OCI-LY3 (cell line): Measurements from ENCODE around the gene TMEM256.

Source experiments
- H2AFZ ChIP-seq: fragments of 200-600, 300-600 bp; shearing (Covaris generic); 2 replicates; pipeline ENCODE4 v1.6.0; 2014; ENCODE audit warnings: antibody characterized with exemption, low read depth, low read length
- H3K27ac ChIP-seq: fragments of 200-600, 300-600 bp; sonication (generic); 2 replicates; pipeline ENCODE4 v1.5.1; 2014; ENCODE audit warnings: mild to moderate bottlenecking, low read length, moderate library complexity, mixed read lengths
- H3K27me3 ChIP-seq: fragments of 200-600, 300-600 bp; sonication (generic); 2 replicates; pipeline ENCODE4 v1.6.1; 2014; ENCODE audit warnings: low read depth, low read length, mixed read lengths
- H3K36me3 ChIP-seq: fragments of 200-600, 300-600 bp; sonication (generic); replicated peaks from 2 replicates; pipeline ENCODE3; 2014; ENCODE audit warnings: low read depth, low read length, mixed read lengths
- H3K4me1 ChIP-seq: fragments of 300-600, 200-600 bp; sonication (generic); 2 replicates; pipeline ENCODE4 v1.6.1; 2014; ENCODE audit warnings: low read length, mixed read lengths
- H3K4me2 ChIP-seq: fragments of 200-600, 300-600 bp; sonication (generic); 2 replicates; pipeline ENCODE4 v1.6.1; 2014; ENCODE audit warnings: low read length, mixed read lengths
- H3K4me3 ChIP-seq: fragments of 300-600, 200-600 bp; sonication (generic); 2 replicates; pipeline ENCODE4 v1.5.1; 2014; ENCODE audit warnings: antibody characterized with exemption, mild to moderate bottlenecking, low read length, moderate library complexity
- H3K79me2 ChIP-seq: fragments of 300-600, 200-600 bp; shearing (Covaris generic); 2 replicates; pipeline ENCODE4 v1.6.1; 2014; ENCODE audit warnings: mild to moderate bottlenecking, low read length, mixed read lengths
- H3K9ac ChIP-seq: fragments of 300-600, 200-600 bp; shearing (Covaris generic); 2 replicates; pipeline ENCODE4 v1.6.0; 2014; ENCODE audit warnings: mild to moderate bottlenecking, low read length, moderate library complexity
- H3K9me3 ChIP-seq: fragments of 200-600, 300-600 bp; shearing (Covaris generic); 2 replicates; pipeline ENCODE4 v1.6.1; 2014; ENCODE audit warnings: low read length, mixed read lengths; ENCODE audit not compliant: insufficient read depth
- H4K20me1 ChIP-seq: fragments of 200-600, 300-600 bp; sonication (generic); 2 replicates; pipeline ENCODE4 v1.6.1; 2016; ENCODE audit warnings: low read length, mixed read lengths; ENCODE audit not compliant: insufficient read depth
- CTCF ChIP-seq: fragments of 200-600, 300-600 bp; sonication (generic); IDR thresholded peaks from 2 replicates; pipeline ENCODE4 v1.5.1; 2014; ENCODE audit warnings: antibody characterized with exemption, low read length, low read depth
- EZH2phosphoT487 ChIP-seq: fragments of 200-600 bp; shearing (Covaris generic); IDR thresholded peaks from 2 replicates; pipeline ENCODE4 v1.6.1; 2018; ENCODE audit warnings: antibody characterized with exemption, mixed run types, low read depth

TMEM256 gene

DNA sequence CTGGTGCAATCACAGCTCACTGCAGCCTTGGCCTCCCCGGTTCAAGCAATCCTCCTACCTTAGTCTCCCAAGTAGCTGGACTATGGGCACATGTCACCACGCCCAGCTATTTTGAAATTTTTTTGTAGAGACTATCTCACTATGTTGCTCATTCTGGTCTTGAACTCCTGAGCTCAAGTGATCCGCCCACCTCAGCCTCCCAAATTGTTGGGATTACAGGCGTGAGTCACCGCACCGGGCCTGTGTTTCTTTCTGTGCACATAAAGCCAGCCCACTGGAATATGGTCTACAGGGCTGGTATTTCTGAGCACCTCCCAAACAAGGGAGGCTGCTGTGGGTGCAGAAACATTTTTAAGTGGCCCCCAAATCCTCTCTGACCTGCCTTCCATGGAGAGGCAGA, 40.6 kb downstream of the TMEM256 start:
- H4K20me1 ChIP-seq, result no peaks in the 10 kb centered on the region
- H3K4me2 ChIP-seq, result no peak overlapping the region
- H3K9me3 ChIP-seq, result no peaks in the 10 kb centered on the region
- no peaks in the 10 kb centered on the region for H3K4me1 ChIP-seq
- TF ChIP-seq EZH2phosphoT487, result no peak
- no peak for TF ChIP-seq CTCF
- H2AFZ ChIP-seq, result no peak overlapping the region
- H3K4me3 ChIP-seq, result no peak overlapping the region
- no peaks in the 10 kb centered on the region for H3K36me3 ChIP-seq
- no peaks in the 10 kb centered on the region for H3K79me2 ChIP-seq
- no peak overlapping the region for H3K27ac ChIP-seq
- H3K9ac ChIP-seq, result no peak overlapping the region
- no peaks in the 10 kb centered on the region for H3K27me3 ChIP-seq

DNA sequence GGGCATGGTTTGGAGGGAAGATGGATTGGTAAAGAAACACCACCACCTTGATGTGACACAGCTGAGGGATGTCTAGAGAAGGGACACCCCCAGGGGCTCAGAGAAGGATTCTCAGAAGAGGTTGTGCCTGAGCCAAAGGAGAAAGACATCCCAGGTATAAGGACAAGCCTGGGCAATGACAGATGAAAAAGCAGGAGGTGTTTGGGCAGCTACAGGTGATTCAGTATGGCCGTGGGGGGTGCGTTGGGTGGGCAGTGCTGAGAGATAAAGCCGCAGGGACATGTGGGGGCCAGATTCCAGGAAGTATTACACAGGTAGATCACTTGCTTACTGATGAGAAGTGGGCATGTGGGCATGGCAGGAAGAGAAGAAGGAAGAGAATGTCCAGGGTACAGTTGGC, 42.0 kb downstream of the TMEM256 start:
- Histone ChIP-seq H3K4me1 (no peaks in the 10 kb centered on the region), H4K20me1 (no peaks in the 10 kb centered on the region), H3K9me3 (no peaks in the 10 kb centered on the region), H3K36me3 (no peaks in the 10 kb centered on the region), H3K79me2 (no peaks in the 10 kb centered on the region), H3K9ac (no peak overlapping the region), H3K4me2 (no peak overlapping the region), H3K4me3 (no peak overlapping the region), H2AFZ (no peak overlapping the region), H3K27ac (no peak overlapping the region), H3K27me3 (no peaks in the 10 kb centered on the region)
- TF ChIP-seq EZH2phosphoT487 (no peak), CTCF (no peak)

DNA sequence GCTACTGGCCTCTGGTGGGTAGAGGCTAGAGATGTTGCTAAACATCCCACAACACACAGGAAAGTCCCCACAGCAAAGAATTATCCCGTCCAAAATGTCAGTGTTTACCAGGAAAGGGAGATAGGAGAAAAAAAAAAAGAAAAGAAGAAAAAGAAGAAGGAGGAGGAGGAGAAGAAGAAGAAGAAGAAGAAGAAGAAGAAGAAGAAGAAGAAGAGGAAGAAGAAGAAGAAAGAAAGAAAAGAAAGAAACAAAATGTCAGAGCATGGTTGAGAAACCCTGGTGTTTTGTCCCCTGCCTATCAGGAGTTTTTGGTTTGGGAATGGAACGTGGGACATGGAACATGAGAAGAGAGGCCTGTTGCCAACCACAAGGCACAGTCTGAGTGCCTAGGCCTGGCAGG, 46.5 kb downstream of the TMEM256 start:
- no peaks in the 10 kb centered on the region for H3K36me3 ChIP-seq
- H2AFZ ChIP-seq, result no peak overlapping the region
- TF ChIP-seq EZH2phosphoT487 (no peak), CTCF (no peak)
- no peak overlapping the region for H3K9ac ChIP-seq
- H3K9me3 ChIP-seq, result no peaks in the 10 kb centered on the region
- no peaks in the 10 kb centered on the region for H3K27me3 ChIP-seq
- H3K4me3 ChIP-seq, result no peak overlapping the region
- H3K27ac ChIP-seq, result no peak overlapping the region
- H3K4me2 ChIP-seq, result no peak overlapping the region
- H4K20me1 ChIP-seq, result no peaks in the 10 kb centered on the region
- H3K4me1 ChIP-seq, result peaks cover 11% of the 10 kb centered on the region
- no peaks in the 10 kb centered on the region for H3K79me2 ChIP-seq

GRCh38 chr17:7356756-7357155, 47.1 kb downstream of the TMEM256 start:
- no peak overlapping the region for H3K4me2 ChIP-seq
- no peaks in the 10 kb centered on the region for H3K27me3 ChIP-seq
- peaks cover 11% of the 10 kb centered on the region for H3K4me1 ChIP-seq
- no peak overlapping the region for H2AFZ ChIP-seq
- H4K20me1 ChIP-seq, result no peaks in the 10 kb centered on the region
- H3K27ac ChIP-seq, result no peak overlapping the region
- H3K79me2 ChIP-seq, result no peaks in the 10 kb centered on the region
- H3K36me3 ChIP-seq, result no peaks in the 10 kb centered on the region
- H3K4me3 ChIP-seq, result no peak overlapping the region
- H3K9ac ChIP-seq, result no peak overlapping the region
- H3K9me3 ChIP-seq, result no peaks in the 10 kb centered on the region
- TF ChIP-seq EZH2phosphoT487, result no peak
- TF ChIP-seq CTCF, result no peak
